Esophagus muscularis mucosa (tissue), 3 donors: ENCODE data around the gene ZMIZ1.

Experiments used
- POLR2AphosphoS5 ChIP-seq, 2 donors: sonication (generic); formaldehyde crosslinking; IDR thresholded peaks; one replicate each; pipeline ENCODE4 v1.6.1; 2017; ENCODE audit warnings: antibody characterized with exemption in 2 of 2
- TF ChIP-seq, protein P1 (sequence below), 3 experiments: fragments of 200-600 bp in 2 of 3; fragments of 450-650 bp in 1 of 3; sonication (generic) in 2 of 3; IDR thresholded peaks; one replicate each; pipeline ENCODE4 v1.5.1; 2017 to 2019; ENCODE audit warnings: antibody characterized with exemption in 3 of 3, mild to moderate bottlenecking in 2 of 3, moderate library complexity in 1 of 3

DNA sequence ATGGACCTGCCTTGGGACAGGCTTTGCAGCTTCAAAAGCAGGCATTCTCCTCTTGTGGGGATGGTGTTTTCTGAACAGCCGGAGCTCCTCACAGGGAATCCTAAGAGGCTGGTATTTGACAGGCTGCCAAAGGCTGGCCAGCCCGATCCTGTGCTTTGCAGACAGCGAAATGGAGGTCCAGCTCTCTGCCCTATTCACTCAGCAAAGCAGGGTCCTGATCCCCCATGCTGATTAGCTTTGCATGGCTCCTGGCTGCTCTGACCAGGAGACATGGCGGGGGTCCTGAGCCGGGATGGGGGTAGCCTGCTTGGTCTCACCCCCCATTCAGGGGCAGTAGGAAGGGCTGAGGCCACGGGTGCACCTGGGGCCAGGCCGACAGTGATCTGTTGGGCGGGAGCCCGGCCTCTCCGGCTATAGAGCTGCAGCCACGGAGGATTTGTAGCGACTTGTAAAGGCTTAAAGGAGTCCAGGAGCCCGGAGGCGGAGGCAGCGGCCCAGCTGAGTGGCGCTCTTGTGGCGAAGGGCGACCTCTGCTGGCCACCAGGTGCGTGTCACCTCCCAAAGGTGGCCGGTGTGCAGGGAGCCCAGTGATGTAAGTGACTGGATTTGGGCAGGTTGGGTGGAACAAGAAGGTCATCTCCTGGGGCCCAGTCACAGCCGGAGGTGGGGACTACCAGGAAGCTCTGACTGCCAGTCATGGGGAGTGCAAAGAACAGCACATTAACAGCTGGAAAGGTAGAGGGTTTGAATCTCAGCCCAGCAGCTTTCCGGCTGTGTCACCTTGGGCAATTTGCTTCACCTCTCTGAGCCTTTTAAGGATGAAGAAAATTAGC, 126.5 kb downstream of the ZMIZ1 start:
- TF ChIP-seq, protein P1, sequence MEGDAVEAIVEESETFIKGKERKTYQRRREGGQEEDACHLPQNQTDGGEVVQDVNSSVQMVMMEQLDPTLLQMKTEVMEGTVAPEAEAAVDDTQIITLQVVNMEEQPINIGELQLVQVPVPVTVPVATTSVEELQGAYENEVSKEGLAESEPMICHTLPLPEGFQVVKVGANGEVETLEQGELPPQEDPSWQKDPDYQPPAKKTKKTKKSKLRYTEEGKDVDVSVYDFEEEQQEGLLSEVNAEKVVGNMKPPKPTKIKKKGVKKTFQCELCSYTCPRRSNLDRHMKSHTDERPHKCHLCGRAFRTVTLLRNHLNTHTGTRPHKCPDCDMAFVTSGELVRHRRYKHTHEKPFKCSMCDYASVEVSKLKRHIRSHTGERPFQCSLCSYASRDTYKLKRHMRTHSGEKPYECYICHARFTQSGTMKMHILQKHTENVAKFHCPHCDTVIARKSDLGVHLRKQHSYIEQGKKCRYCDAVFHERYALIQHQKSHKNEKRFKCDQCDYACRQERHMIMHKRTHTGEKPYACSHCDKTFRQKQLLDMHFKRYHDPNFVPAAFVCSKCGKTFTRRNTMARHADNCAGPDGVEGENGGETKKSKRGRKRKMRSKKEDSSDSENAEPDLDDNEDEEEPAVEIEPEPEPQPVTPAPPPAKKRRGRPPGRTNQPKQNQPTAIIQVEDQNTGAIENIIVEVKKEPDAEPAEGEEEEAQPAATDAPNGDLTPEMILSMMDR (IDR thresholded peaks at IDR 0.05): peak; percentile 89 to 95 (median 93)
- TF ChIP-seq POLR2AphosphoS5 (IDR thresholded peaks at IDR 0.05): peak; percentile 62 to 79
